HepG2 (cell line): ENCODE measurements around the gene KIAA0232. TPM values are rescaled to one million over a fixed set of nuclear protein-coding genes. Genes with fewer than 3 reads are reported as not detected.

Experiments
- ATAC-seq: fragments of 200-7000 bp; cut with Tn5 transposase; 3 replicates; pipeline ENCODE4 v1.9.1; 2020; ENCODE audit warnings: mild to moderate bottlenecking, moderate library complexity
- BruUV-seq: library from RNA; stranded (reverse); fragments of 400-500 nt; replicated peaks from 2 replicates; lab custom pipeline; 2021; lab: Mats Ljungman, UMichigan
- CTCF ChIA-PET: fragments of 300-600 bp; formaldehyde crosslinking; extraction: SDS; loops from one replicate; lab custom pipeline; 2021; ENCODE audit warnings: low total read pairs, inconsistent platforms, low intra/inter-chr PET ratio; lab: Yijun Ruan, JAX
- POLR2A ChIA-PET: fragments of 350-600 bp; sonication (Branson Sonifier 250); formaldehyde crosslinking; loops from one replicate; lab custom pipeline; 2020; ENCODE audit warnings: antibody characterized with exemption, inconsistent platforms; lab: Yijun Ruan, JAX
- DNase-seq: peaks from one replicate; pipeline ENCODE4 v3.0.0-alpha.2; 2015; ENCODE audit warnings: low spot score
- FAIRE-seq: peaks from 3 replicates; lab custom pipeline; 2011; peaks lifted over from hg19 to GRCh38; lab: Jason Lieb, UNC
- H2AFZ ChIP-seq: one replicate; pipeline ENCODE4 v1.6.1; 2011; ENCODE audit warnings: low read length, inconsistent platforms
- H3K27ac ChIP-seq: fragments of 300-600 bp; 3 replicates; pipeline ENCODE4 v1.8.0; 2011; ENCODE audit warnings: mixed run types, mild to moderate bottlenecking, mixed read lengths, low read length, inconsistent platforms; ENCODE audit not compliant: insufficient read depth; ENCODE audit errors: extremely low read length
- H3K27me3 ChIP-seq, 2 experiments: fragments of 200-600 bp in 1 of 2; 2 replicates in 1 of 2; 3 replicates in 1 of 2; pipeline versions ENCODE4 v1.6.0 to v1.8.0; 2011; ENCODE audit warnings: low read length in 2 of 2, mild to moderate bottlenecking in 2 of 2, moderate library complexity in 2 of 2, inconsistent platforms in 1 of 2; ENCODE audit not compliant: insufficient read depth in 2 of 2, control insufficient read depth in 1 of 2
- H3K36me3 ChIP-seq, 2 experiments: fragments of 200-600 bp in 1 of 2; replicated peaks in 1 of 2; 2 replicates in 1 of 2; 3 replicates in 1 of 2; pipeline versions ENCODE4 v1.5.1 to v1.8.0; 2011; ENCODE audit warnings: low read length in 2 of 2, inconsistent platforms in 1 of 2; ENCODE audit not compliant: insufficient read depth in 2 of 2, control insufficient read depth in 1 of 2
- H3K4me1 ChIP-seq: 2 replicates; pipeline ENCODE4 v1.5.1; 2012; ENCODE audit warnings: low read length, inconsistent platforms; ENCODE audit not compliant: insufficient read depth
- H3K4me2 ChIP-seq: 2 replicates; pipeline ENCODE4 v1.6.0; 2011; ENCODE audit warnings: low read depth, low read length, inconsistent platforms
- H3K4me3 ChIP-seq, 3 experiments: fragments of 200-600 bp in 1 of 3; sonication (generic), shearing (Covaris generic) in 1 of 3; replicated peaks in 1 of 3; 2 replicates each; pipeline ENCODE4 v1.5.1; 2011 to 2016; ENCODE audit warnings: low read length in 3 of 3, inconsistent platforms in 2 of 3, low read depth in 2 of 3, mild to moderate bottlenecking in 2 of 3, control low read depth in 1 of 3, mixed read lengths in 1 of 3; ENCODE audit not compliant: insufficient read depth in 1 of 3
- H3K79me2 ChIP-seq: one replicate; pipeline ENCODE4 v1.6.1; 2011; ENCODE audit warnings: low read length, inconsistent platforms; ENCODE audit not compliant: insufficient read depth
- H3K9ac ChIP-seq: 2 replicates; pipeline ENCODE4 v1.6.0; 2011; ENCODE audit warnings: mild to moderate bottlenecking, low read depth, low read length, inconsistent platforms; ENCODE audit not compliant: insufficient read depth
- H3K9me3 ChIP-seq: 2 replicates; pipeline ENCODE4 v1.5.1; 2012; ENCODE audit warnings: mild to moderate bottlenecking, low read length
- H4K20me1 ChIP-seq: 2 replicates; pipeline ENCODE4 v1.6.0; 2011; ENCODE audit warnings: inconsistent platforms, mild to moderate bottlenecking, low read length, moderate library complexity; ENCODE audit not compliant: insufficient read depth
- GLI4 ChIP-seq: sonication (generic); formaldehyde crosslinking; IDR thresholded peaks from 2 replicates; pipeline ENCODE4 v1.5.1; 2020; ENCODE audit warnings: missing genetic modification reagents, mild to moderate bottlenecking, moderate library complexity, borderline replicate concordance
- ZNF136 ChIP-seq: sonication (generic); formaldehyde crosslinking; IDR thresholded peaks from 2 replicates; pipeline ENCODE4 v1.8.1; 2022; ENCODE audit warnings: low read depth, mild to moderate bottlenecking, moderate library complexity, missing genetic modification reagents
- in situ Hi-C: cut with HindIII; loops from 2 replicates; pipeline ENCODE4 v1.10.0; 2017; ENCODE audit warnings: low pct_unique_long_range_greater_than_20kb; ENCODE audit not compliant: extremely low pct_ligation_motif_present
- intact Hi-C: fragments of 100-400 bp; cut with micrococcal nuclease; formaldehyde crosslinking; loops from one replicate; pipeline ENCODE4 v1.10.0; 2022; ENCODE audit not compliant: unreplicated experiment
- polyA plus RNA-seq, 8 experiments: library from polyadenylated mRNA; depleted of rRNA in 3 of 8; stranded (reverse) in 7 of 8; unstranded in 1 of 8; fragments of >200 nt; fragmentation: Illumina TruSeq in 4 of 8; extraction: Trizol in 4 of 8; gene quantifications; 2 replicates each; pipeline versions ENCODE4 v1.2.1 to v1.2.3, GENCODE V29; 2011 to 2016; ENCODE audit warnings: low read depth in 4 of 8, missing spikeins in 1 of 8, mixed read lengths in 1 of 8; ENCODE audit not compliant: insufficient read depth in 1 of 8
- total RNA-seq, 5 experiments: library from RNA; depleted of rRNA; stranded (reverse); fragments of >200 nt; fragmentation: Illumina TruSeq; extraction: Trizol; gene quantifications; 2 replicates each; pipeline ENCODE4 v1.2.3, GENCODE V29; 2016; ENCODE audit warnings: low read depth in 1 of 5
- TF ChIP-seq, protein P1 (sequence below): sonication (generic); formaldehyde crosslinking; IDR thresholded peaks from 2 replicates; pipeline ENCODE4 v1.4.0; 2020; ENCODE audit warnings: missing genetic modification reagents, borderline replicate concordance
- TF ChIP-seq, protein P2 (sequence below): sonication (generic); formaldehyde crosslinking; IDR thresholded peaks from 2 replicates; pipeline ENCODE4 v1.5.1; 2020; ENCODE audit warnings: mild to moderate bottlenecking, missing genetic modification reagents, borderline replicate concordance

The KIAA0232 gene
- total and polyA plus RNA-seq, 2 of the 13 experiments (the other 11 are each of a cell fraction or from before 2014, with no cell fraction given), result 7.8 to 17.1 TPM

DNA sequence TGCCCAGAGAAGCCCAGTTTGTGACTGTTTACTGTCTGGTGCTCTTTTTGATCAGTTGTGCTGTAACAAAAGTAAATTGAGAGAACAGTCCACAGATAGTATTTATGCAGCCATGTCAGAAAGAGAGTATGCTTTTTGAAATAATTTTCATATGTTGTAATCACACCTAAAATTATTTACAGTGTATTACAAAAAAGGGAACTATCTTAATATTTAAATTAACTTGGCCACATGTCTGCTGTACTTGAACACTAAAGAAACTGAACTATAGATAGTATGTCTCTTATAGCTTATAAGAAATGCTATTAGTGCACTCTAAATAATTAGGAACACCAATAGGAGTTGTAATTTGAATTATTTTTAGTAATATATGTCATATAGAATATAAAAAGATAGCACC lies 30.2 kb downstream of the KIAA0232 start:
- ATAC-seq (no peak), FAIRE-seq (no peak), DNase-seq (no peak)
- CTCF ChIA-PET, result no interaction called here
- TF ChIP-seq, protein P1, sequence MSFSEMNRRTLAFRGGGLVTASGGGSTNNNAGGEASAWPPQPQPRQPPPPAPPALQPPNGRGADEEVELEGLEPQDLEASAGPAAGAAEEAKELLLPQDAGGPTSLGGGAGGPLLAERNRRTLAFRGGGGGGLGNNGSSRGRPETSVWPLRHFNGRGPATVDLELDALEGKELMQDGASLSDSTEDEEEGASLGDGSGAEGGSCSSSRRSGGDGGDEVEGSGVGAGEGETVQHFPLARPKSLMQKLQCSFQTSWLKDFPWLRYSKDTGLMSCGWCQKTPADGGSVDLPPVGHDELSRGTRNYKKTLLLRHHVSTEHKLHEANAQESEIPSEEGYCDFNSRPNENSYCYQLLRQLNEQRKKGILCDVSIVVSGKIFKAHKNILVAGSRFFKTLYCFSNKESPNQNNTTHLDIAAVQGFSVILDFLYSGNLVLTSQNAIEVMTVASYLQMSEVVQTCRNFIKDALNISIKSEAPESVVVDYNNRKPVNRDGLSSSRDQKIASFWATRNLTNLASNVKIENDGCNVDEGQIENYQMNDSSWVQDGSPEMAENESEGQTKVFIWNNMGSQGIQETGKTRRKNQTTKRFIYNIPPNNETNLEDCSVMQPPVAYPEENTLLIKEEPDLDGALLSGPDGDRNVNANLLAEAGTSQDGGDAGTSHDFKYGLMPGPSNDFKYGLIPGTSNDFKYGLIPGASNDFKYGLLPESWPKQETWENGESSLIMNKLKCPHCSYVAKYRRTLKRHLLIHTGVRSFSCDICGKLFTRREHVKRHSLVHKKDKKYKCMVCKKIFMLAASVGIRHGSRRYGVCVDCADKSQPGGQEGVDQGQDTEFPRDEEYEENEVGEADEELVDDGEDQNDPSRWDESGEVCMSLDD (CRISPR knock-in tag), result no peak
- TF ChIP-seq GLI4 (CRISPR knock-in tag), result no peak
- no peak for TF ChIP-seq ZNF136 (CRISPR knock-in tag)
- TF ChIP-seq, protein P2, sequence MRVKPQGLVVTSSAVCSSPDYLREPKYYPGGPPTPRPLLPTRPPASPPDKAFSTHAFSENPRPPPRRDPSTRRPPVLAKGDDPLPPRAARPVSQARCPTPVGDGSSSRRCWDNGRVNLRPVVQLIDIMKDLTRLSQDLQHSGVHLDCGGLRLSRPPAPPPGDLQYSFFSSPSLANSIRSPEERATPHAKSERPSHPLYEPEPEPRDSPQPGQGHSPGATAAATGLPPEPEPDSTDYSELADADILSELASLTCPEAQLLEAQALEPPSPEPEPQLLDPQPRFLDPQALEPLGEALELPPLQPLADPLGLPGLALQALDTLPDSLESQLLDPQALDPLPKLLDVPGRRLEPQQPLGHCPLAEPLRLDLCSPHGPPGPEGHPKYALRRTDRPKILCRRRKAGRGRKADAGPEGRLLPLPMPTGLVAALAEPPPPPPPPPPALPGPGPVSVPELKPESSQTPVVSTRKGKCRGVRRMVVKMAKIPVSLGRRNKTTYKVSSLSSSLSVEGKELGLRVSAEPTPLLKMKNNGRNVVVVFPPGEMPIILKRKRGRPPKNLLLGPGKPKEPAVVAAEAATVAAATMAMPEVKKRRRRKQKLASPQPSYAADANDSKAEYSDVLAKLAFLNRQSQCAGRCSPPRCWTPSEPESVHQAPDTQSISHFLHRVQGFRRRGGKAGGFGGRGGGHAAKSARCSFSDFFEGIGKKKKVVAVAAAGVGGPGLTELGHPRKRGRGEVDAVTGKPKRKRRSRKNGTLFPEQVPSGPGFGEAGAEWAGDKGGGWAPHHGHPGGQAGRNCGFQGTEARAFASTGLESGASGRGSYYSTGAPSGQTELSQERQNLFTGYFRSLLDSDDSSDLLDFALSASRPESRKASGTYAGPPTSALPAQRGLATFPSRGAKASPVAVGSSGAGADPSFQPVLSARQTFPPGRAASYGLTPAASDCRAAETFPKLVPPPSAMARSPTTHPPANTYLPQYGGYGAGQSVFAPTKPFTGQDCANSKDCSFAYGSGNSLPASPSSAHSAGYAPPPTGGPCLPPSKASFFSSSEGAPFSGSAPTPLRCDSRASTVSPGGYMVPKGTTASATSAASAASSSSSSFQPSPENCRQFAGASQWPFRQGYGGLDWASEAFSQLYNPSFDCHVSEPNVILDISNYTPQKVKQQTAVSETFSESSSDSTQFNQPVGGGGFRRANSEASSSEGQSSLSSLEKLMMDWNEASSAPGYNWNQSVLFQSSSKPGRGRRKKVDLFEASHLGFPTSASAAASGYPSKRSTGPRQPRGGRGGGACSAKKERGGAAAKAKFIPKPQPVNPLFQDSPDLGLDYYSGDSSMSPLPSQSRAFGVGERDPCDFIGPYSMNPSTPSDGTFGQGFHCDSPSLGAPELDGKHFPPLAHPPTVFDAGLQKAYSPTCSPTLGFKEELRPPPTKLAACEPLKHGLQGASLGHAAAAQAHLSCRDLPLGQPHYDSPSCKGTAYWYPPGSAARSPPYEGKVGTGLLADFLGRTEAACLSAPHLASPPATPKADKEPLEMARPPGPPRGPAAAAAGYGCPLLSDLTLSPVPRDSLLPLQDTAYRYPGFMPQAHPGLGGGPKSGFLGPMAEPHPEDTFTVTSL (CRISPR knock-in tag), result no peak
- in situ Hi-C loops, result no loop called here
- intact Hi-C loops, result no loop called here
- Histone ChIP-seq H3K36me3 (no peaks in the 10 kb centered on the region; a peak in 2 of 5 replicates), H3K4me1 (peaks cover 13% of the 10 kb centered on the region; the same call in 1 of the 2 replicates), H3K27me3 (no peaks in the 10 kb centered on the region), H3K27ac (no peak overlapping the region), H3K79me2 (peaks cover 79% of the 10 kb centered on the region), H2AFZ (no peak overlapping the region), H3K9ac (no peak overlapping the region), H3K4me2 (no peak overlapping the region), H3K4me3 (no peak overlapping the region), H3K9me3 (no peaks in the 10 kb centered on the region), H4K20me1 (peaks cover 4% of the 10 kb centered on the region)
- BruUV-seq, result no TSS peak
- POLR2A ChIA-PET, result no interaction called here
